ENCODE results near the gene C16orf74. TPM values are rescaled to one million over a fixed set of nuclear protein-coding genes. Genes with fewer than 3 reads are reported as not detected.

Gene C16orf74
- total and polyA plus RNA-seq, 2 of the 8 experiments (the other 6 are each of a cell fraction or from before 2014, with no cell fraction given): 7.3 to 9.3 TPM

- Histone ChIP-seq H3K36me3 (ENCODE audit: control insufficient read depth in 2 of 4, insufficient read depth in 4 of 4, low read length in 3 of 4) (peaks cover 45 to 83% (median 64%) of the 10 kb centered on the region in 4 experiments), H4K8ac (ENCODE audit: extremely low read depth, insufficient read depth, low read length) (no peak overlapping the region), H3K9me3 (ENCODE audit: insufficient read depth in 2 of 2, low read depth in 1 of 2, low read length in 1 of 2) (no peaks in the 10 kb centered on the region), H3K4ac (replicated peaks; ENCODE audit: insufficient read length, low read depth, low read length) (no peak overlapping the region), H2BK12ac (ENCODE audit: low read depth, low read length) (no peak overlapping the region), H3K56ac (replicated peaks; ENCODE audit: insufficient read length, low read depth, low read length) (no peak overlapping the region), H2BK120ac (replicated peaks; ENCODE audit: low read depth, low read length) (no peak overlapping the region), H3K79me2 (ENCODE audit: control insufficient read depth in 1 of 2, insufficient read depth in 2 of 2, low read length in 2 of 2) (no peaks in the 10 kb centered on the region), H3K4me2 (ENCODE audit: insufficient read depth in 1 of 2, low read depth in 2 of 2, low read length in 2 of 2) (no peak overlapping the region), H3K79me1 (ENCODE audit: low read depth, low read length) (peaks cover 4% of the 10 kb centered on the region; the same call in 1 of the 2 replicates), H4K91ac (replicated peaks; ENCODE audit: insufficient read length, low read length) (no peak overlapping the region), H2AFZ (ENCODE audit: low read length) (no peak overlapping the region), H3K9ac (replicated peaks in 1 of 4; ENCODE audit: extremely low read depth in 1 of 4, low read depth in 3 of 4, low read length in 3 of 4) (no peak overlapping the region; a peak in 1 of 7 replicates), H2BK20ac (ENCODE audit: low read length) (no peak overlapping the region), H2BK15ac (ENCODE audit: low read length) (no peak overlapping the region), H3K18ac (ENCODE audit: extremely low read depth, low read length) (no peak overlapping the region), H4K5ac (ENCODE audit: insufficient read length, low read depth, low read length) (no peak overlapping the region), H3K23me2 (ENCODE audit: low read depth, low read length) (no peaks in the 10 kb centered on the region), H3K4me1 (replicated peaks in 1 of 4; ENCODE audit: control insufficient read depth in 3 of 4, insufficient read depth in 4 of 4, low read length in 3 of 4) (no peaks in the 10 kb centered on the region), H3K14ac (ENCODE audit: insufficient read length) (no peak overlapping the region), H3K27me3 (replicated peaks in 1 of 4; ENCODE audit: control insufficient read depth in 3 of 4, extremely low read depth in 1 of 4, insufficient read depth in 3 of 4, low read length in 3 of 4) (no peaks in the 10 kb centered on the region), H2BK5ac (ENCODE audit: low read depth, low read length) (no peak overlapping the region), H2AK5ac (ENCODE audit: low read depth, low read length) (no peak overlapping the region), H3K27ac (ENCODE audit: low read depth, low read length) (no peak overlapping the region), H4K20me1 (replicated peaks in 1 of 2; ENCODE audit: control insufficient read depth in 1 of 2, insufficient read depth in 2 of 2, low read length in 2 of 2) (peaks cover 5 to 16% of the 10 kb centered on the region in 2 experiments), H3K23ac (ENCODE audit: insufficient read length) (no peak overlapping the region), H3K4me3 (ENCODE audit: extremely low read depth in 1 of 4, insufficient read depth in 2 of 4, low read depth in 3 of 4, low read length in 4 of 4) (no peak overlapping the region)
- WGBS, 2 experiments (ENCODE audit: extremely low coverage in 1 of 2, insufficient coverage in 1 of 2, insufficient read length in 1 of 2, insufficient replicate concordance in 2 of 2, low coverage in 1 of 2, low lambda C conversion rate in 2 of 2, missing lambda C conversion rate in 1 of 2): 82% methylated on average over 6 of the region's 6 CpGs; no CpG with 5 or more reads in 1 of the 2 experiments
- FAIRE-seq: no peak
- ChIA-PET POLR2A (ENCODE audit: partially characterized antibody) (interaction anchor here (0.7 to 10.5 kb wide), 7 partner anchors 9 to 46 kb away, joined by 3 to 77 read pairs (median 4); partner anchors contain the start of gene GINS2), CTCF (ENCODE audit: partially characterized antibody) (interaction anchor here (0.6 to 37.0 kb wide), 9 partner anchors 9 to 188 kb away, joined by 3 to 620 read pairs (median 9); no protein-coding TSS in a partner anchor)
- no peak for DNase-seq (ENCODE audit: low read depth in 1 of 2, low spot score in 2 of 2)
- 0 out of 3 replicates have a peak, but pooled peaks of 1 of the 2 experiments have one; percentile 11 for TF ChIP-seq POLR2A (IDR thresholded peaks at IDR 0.05; ENCODE audit: control extremely low read depth in 1 of 2, low read depth in 2 of 2, low read length in 2 of 2)
- no peak for TF ChIP-seq RFX5 (IDR thresholded peaks at IDR 0.05; ENCODE audit: borderline replicate concordance, low read depth, low read length)
- TF ChIP-seq, protein P1, sequence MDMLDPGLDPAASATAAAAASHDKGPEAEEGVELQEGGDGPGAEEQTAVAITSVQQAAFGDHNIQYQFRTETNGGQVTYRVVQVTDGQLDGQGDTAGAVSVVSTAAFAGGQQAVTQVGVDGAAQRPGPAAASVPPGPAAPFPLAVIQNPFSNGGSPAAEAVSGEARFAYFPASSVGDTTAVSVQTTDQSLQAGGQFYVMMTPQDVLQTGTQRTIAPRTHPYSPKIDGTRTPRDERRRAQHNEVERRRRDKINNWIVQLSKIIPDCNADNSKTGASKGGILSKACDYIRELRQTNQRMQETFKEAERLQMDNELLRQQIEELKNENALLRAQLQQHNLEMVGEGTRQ (IDR thresholded peaks at IDR 0.05; ENCODE audit: low read length): no peak
These were observed 73.4 kb downstream of the C16orf74 start for GRCh38 chr16:85677383-85677967.
